RWPE2 (cell line): ENCODE results near the gene TLL2.

ENCODE experiments used
- ATAC-seq: fragments of 200-7000 bp; cut with Tn5 transposase; 3 replicates; pipeline ENCODE4 v1.9.1; 2021; ENCODE audit warnings: low read depth
- DNase-seq: peaks from one replicate; pipeline ENCODE4 v3.0.0-alpha.2; 2020; ENCODE audit warnings: low spot score
- H3K27ac ChIP-seq: fragments of 450-650 bp; 2 replicates; pipeline ENCODE4 v1.5.1; 2017; ENCODE audit warnings: mild to moderate bottlenecking; ENCODE audit not compliant: poor library complexity, severe bottlenecking
- H3K27me3 ChIP-seq: fragments of 250-450 bp; sonication (Bioruptor Pico); 2 replicates; pipeline ENCODE4 v1.5.1; 2021; ENCODE audit warnings: mild to moderate bottlenecking, moderate library complexity; ENCODE audit not compliant: insufficient read depth, poor library complexity, severe bottlenecking
- H3K36me3 ChIP-seq: fragments of 250-450 bp; sonication (Bioruptor Pico); 2 replicates; pipeline ENCODE4 v1.5.1; 2020; ENCODE audit warnings: low read depth, mild to moderate bottlenecking, moderate library complexity
- H3K4me1 ChIP-seq: fragments of 250-450 bp; sonication (Bioruptor Pico); 2 replicates; pipeline ENCODE4 v1.5.1; 2021; ENCODE audit warnings: mild to moderate bottlenecking, moderate library complexity; ENCODE audit not compliant: insufficient read depth, poor library complexity, severe bottlenecking
- H3K4me3 ChIP-seq: fragments of 250-450 bp; sonication (Bioruptor Pico); 2 replicates; pipeline ENCODE4 v1.5.1; 2021; ENCODE audit warnings: mild to moderate bottlenecking, moderate library complexity; ENCODE audit not compliant: severe bottlenecking
- H3K9me3 ChIP-seq: fragments of 250-450 bp; sonication (Bioruptor Pico); 2 replicates; pipeline ENCODE4 v1.5.1; 2021; ENCODE audit warnings: mild to moderate bottlenecking, moderate library complexity; ENCODE audit not compliant: severe bottlenecking
- CTCF ChIP-seq: fragments of 450-650 bp; IDR thresholded peaks from one replicate; pipeline ENCODE4 v1.5.1; 2017; ENCODE audit warnings: mild to moderate bottlenecking, moderate library complexity; ENCODE audit not compliant: poor library complexity, severe bottlenecking

The TLL2 gene

DNA sequence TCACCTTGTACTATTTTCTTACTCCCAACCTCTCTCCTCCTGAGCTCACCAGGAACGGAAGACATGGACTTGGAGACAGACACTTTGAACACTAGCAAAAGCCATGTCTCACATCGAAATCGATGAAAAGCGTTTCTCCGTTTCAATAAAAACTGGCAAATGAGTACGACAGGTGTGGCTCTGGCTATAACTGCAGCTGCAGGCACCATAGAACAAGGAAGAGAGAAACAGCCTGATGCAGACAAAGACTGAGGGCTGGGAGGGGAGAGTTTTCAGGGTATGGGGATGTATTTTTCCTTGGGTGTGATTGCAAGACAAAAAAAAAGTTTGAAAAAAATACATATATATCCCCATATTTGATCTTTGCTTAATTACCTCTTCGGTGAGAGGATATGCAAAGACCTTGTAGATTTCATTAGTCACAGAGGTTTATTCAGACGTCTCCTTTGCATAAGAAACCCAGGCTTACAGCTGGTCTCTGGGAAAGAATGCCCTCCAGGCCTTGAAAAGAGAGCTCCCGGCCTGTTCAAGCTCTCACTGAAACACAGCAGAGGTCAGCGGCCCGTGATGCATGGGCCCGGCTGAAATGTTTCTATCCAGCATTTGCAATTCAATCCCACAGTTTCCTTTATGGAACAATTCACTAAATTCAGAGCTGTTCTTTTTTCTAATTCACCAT lies 63.1 kb downstream of the TLL2 start:
- Histone ChIP-seq H3K27ac (no peak overlapping the region), H3K27me3 (no peaks in the 10 kb centered on the region), H3K9me3 (no peaks in the 10 kb centered on the region), H3K4me3 (no peak overlapping the region), H3K36me3 (no peaks in the 10 kb centered on the region), H3K4me1 (no peaks in the 10 kb centered on the region)
- ATAC-seq (no peak), DNase-seq (no peak)
- TF ChIP-seq CTCF, result no peak

- Histone ChIP-seq H3K27me3 (no peaks in the 10 kb centered on the region), H3K4me1 (no peaks in the 10 kb centered on the region), H3K4me3 (no peak overlapping the region), H3K9me3 (no peaks in the 10 kb centered on the region), H3K36me3 (no peaks in the 10 kb centered on the region), H3K27ac (no peak overlapping the region)
- TF ChIP-seq CTCF, result no peak
- no peak for DNase-seq
- ATAC-seq, result no peak
Measured at GRCh38 chr10:96448558-96448957, 65.2 kb downstream of the TLL2 start.

GRCh38 chr10:96448021-96448457 lies 65.7 kb downstream of the TLL2 start:
- DNase-seq (no peak), ATAC-seq (no peak)
- Histone ChIP-seq H3K27me3 (no peaks in the 10 kb centered on the region), H3K36me3 (no peaks in the 10 kb centered on the region), H3K9me3 (no peaks in the 10 kb centered on the region), H3K27ac (no peak overlapping the region), H3K4me1 (no peaks in the 10 kb centered on the region), H3K4me3 (no peak overlapping the region)
- TF ChIP-seq CTCF, result no peak

- TF ChIP-seq CTCF, result no peak
- no peak for DNase-seq
- no peaks in the 10 kb centered on the region for H3K4me1 ChIP-seq
Measured at GRCh38 chr10:96446966-96447596, 66.6 kb downstream of the TLL2 start.

More at GRCh38 chr10:96446966-96447596, 66.6 kb downstream of the TLL2 start:
- Histone ChIP-seq H3K9me3 (no peaks in the 10 kb centered on the region), H3K27me3 (no peaks in the 10 kb centered on the region), H3K4me3 (no peak overlapping the region), H3K36me3 (no peaks in the 10 kb centered on the region), H3K27ac (no peak overlapping the region)
- ATAC-seq, result no peak
